A549 treated with dexamethasone at 1 μM for 4 hours (cell line): ENCODE results near the gene IFNA21. TPM values are rescaled to one million over a fixed set of nuclear protein-coding genes. Genes with fewer than 3 reads are reported as not detected.

Experiments
- total RNA-seq: library from RNA; stranded (reverse); fragments of 200-300 nt; extraction: Qiagen RNA extraction; gene quantifications from 5 replicates; pipeline ENCODE4 v1.2.3, GENCODE V29; 2022

The IFNA21 gene
- total RNA-seq = not detected in 5 replicates

GRCh38 chr9:21166560-21166959 lies at the start of gene IFNA21:
TSS of gene IFNA21 (minus strand) at chr9:21166660. CDS start at chr9:21166612, 48 bp downstream.

GRCh38 chr9:21207043-21207442 lies 40.6 kb upstream of the IFNA21 start, which contains the start of gene IFNA10:
TSS of gene IFNA10 (minus strand) at chr9:21207143. CDS start at chr9:21207097, 46 bp downstream.

GRCh38 chr9:21202105-21202504 lies 35.6 kb upstream of the IFNA21 start, which contains the start of gene IFNA7:
TSS of gene IFNA7 (minus strand) at chr9:21202205. CDS start at chr9:21202165, 40 bp downstream.

GRCh38 chr9:21187487-21187886 lies 21.0 kb upstream of the IFNA21 start, which contains the start of gene IFNA4:
TSS of gene IFNA4 (minus strand) at chr9:21187587. CDS start at chr9:21187531, 56 bp downstream.

GRCh38 chr9:21141427-21141882 lies 25.0 kb downstream of the IFNA21 start, which contains the start of gene IFNW1:
TSS of gene IFNW1 (minus strand) at chr9:21141832. CDS start at chr9:21141570, 262 bp downstream.

Other genes starting within 250 kb of the IFNA21 start
- 0.85 to 1.3 TPM (median 1.0 TPM) in 5 replicates for gene HACD4, start 135.0 kb downstream of the IFNA21 start, total RNA-seq
- gene IFNB1, start 88.7 kb downstream of the IFNA21 start, total RNA-seq = 0.10 TPM in 1 of 5 replicates, not detected in the others
- gene IFNW1, start 24.8 kb downstream of the IFNA21 start, total RNA-seq = not detected in 5 replicates
- gene IFNA4, start 20.9 kb upstream of the IFNA21 start, total RNA-seq = not detected in 5 replicates
- not detected in 5 replicates for gene IFNA7, start 35.5 kb upstream of the IFNA21 start, total RNA-seq
- not detected in 5 replicates for gene IFNA10, start 40.5 kb upstream of the IFNA21 start, total RNA-seq
- not detected in 5 replicates for gene IFNA16, start 50.7 kb upstream of the IFNA21 start, total RNA-seq
- gene IFNA17, start 61.6 kb upstream of the IFNA21 start, total RNA-seq = not detected in 5 replicates
- gene IFNA14, start 73.3 kb upstream of the IFNA21 start, total RNA-seq = not detected in 5 replicates
- gene IFNA5, start 138.7 kb upstream of the IFNA21 start, total RNA-seq = not detected in 5 replicates
- gene KLHL9, start 168.7 kb upstream of the IFNA21 start, total RNA-seq = 15.3 to 21.4 TPM (median 19.5 TPM) in 5 replicates
- gene IFNA6, start 184.2 kb upstream of the IFNA21 start, total RNA-seq = not detected in 5 replicates
- gene IFNA13, start 201.4 kb upstream of the IFNA21 start, total RNA-seq = not detected in 5 replicates
- not detected in 5 replicates for gene IFNA2, start 218.7 kb upstream of the IFNA21 start, total RNA-seq
- not detected in 5 replicates for gene IFNA8, start 242.5 kb upstream of the IFNA21 start, total RNA-seq